Fibroblast of mammary gland (primary cell): ENCODE results near the gene ADCY7.

ENCODE experiments used
- DNase-seq: peaks from one replicate; pipeline ENCODE4 v3.0.0-alpha.2; 2010; ENCODE audit warnings: low read depth
- H3K4me3 ChIP-seq: 2 replicates; pipeline ENCODE4 v1.5.1; 2011; ENCODE audit warnings: low read depth, mild to moderate bottlenecking, low read length, moderate library complexity; ENCODE audit not compliant: control insufficient read depth
- TF ChIP-seq, protein P1 (sequence below): conservative IDR thresholded peaks from 2 replicates; pipeline ENCODE4 v1.5.1; 2011; ENCODE audit warnings: low read depth, low read length, inconsistent platforms; ENCODE audit not compliant: control insufficient read depth, insufficient read depth

The ADCY7 gene

DNA sequence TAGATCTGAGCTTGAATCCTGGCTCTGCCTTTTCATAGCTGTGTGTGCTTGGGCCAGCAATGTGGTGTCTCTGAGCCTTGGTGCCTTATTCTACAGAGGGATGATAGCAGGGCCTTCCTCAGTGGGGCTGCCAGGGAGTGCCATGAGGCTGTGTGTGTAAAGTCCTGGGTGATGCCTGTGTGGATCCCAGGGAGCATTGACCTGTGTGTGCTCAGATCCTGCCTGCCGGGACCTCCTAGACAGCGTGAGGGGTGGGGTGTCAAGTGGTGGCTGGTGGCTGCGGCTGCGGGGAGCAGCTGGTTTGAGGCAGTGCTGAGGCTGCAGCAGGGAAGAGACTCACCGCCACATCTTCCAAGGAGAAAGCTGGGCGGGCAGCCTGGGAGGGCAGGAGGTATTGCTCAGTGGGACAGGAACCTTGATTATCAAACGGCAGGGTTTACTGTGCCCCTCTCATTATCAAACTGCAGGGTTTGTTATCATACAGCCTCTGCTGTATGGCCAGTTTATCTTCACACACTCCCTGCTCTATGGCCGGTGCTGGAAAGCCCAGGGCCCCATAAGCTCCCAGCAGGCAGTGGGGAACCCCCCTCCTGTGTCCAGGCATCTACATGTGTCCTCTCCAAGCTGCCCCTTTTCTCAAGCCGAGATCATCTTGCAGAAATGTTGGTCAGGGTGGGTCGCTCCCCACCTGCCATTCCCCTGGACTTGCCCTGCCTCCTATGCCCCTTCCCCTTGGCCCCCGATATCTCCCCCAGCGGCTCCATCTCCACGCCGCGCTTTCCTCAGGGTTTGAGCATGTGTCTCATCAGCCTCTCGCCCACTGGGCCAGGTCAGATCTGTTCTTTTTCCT is 3.1 kb upstream of the ADCY7 start:
- no peak overlapping the region for H3K4me3 ChIP-seq
- DNase-seq = no peak
- TF ChIP-seq, protein P1, sequence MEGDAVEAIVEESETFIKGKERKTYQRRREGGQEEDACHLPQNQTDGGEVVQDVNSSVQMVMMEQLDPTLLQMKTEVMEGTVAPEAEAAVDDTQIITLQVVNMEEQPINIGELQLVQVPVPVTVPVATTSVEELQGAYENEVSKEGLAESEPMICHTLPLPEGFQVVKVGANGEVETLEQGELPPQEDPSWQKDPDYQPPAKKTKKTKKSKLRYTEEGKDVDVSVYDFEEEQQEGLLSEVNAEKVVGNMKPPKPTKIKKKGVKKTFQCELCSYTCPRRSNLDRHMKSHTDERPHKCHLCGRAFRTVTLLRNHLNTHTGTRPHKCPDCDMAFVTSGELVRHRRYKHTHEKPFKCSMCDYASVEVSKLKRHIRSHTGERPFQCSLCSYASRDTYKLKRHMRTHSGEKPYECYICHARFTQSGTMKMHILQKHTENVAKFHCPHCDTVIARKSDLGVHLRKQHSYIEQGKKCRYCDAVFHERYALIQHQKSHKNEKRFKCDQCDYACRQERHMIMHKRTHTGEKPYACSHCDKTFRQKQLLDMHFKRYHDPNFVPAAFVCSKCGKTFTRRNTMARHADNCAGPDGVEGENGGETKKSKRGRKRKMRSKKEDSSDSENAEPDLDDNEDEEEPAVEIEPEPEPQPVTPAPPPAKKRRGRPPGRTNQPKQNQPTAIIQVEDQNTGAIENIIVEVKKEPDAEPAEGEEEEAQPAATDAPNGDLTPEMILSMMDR = no peak

DNA sequence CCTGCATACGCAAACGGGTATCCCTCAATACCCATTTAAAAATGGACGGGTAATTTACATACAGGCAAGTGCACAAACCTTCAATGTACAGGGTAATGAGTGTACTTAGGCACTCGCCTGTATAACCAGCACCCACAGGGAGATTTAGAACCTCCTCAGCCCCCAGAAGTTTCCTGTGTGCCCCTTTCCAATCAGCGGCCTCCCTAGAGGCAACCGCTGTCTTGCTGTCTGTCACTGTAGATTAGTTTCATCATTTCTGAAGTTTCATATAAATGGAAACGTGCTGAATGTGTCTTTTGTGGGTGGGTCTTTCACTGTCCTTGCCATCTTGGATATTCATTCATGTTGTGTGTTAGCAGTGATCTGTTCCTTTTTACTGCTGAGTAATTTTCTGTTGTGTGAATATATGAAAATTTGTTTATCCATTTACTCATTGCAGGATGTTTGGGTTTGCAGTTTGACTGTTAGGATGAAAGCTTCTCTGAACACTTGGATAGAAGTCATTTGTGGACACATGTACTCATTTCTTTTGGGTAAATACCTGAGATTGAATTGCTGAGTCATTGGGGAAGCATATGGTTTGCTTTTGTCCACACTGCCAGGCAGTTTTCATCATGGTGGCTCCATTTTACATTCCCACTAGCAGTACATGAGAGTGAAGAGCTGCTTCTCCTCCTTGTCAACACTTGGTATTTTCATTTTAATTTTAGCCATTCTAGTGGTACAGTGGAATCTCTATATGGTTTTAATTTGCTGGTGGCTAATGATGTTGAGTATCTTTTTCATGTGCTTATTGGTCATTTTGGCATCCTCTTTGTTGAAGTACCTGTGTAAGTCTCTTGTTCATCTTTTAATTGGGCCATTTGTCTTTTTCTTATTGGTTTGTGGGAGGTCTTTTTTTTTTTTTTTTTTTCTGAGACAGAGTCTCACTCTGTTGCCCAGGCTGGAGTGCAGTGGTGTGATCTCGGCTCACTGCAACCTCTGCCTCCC is 2.1 kb upstream of the ADCY7 start:
- peak; percentile 73 for DNase-seq
- TF ChIP-seq, protein P1 = no peak
- no peak overlapping the region for H3K4me3 ChIP-seq

DNA sequence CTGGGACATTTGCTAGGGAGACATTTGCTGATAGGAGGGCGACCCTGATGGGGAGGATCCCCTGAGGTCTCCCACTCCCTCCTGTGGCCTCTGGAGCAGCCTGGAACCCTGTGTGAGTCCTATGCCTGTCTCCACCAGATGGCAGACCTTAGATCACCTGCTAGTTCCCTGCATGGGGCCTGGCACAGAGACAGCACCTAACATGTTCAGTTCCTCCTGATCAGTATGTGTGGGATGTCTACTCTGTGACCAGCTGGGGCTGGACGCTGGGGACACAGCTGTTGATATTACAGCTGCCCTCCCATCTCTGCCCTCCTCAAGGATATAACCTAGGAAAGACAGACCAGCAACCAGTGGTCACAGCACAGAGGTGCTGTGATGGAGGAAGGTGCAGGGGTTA is 1.1 kb upstream of the ADCY7 start:
- DNase-seq = no peak

DNA sequence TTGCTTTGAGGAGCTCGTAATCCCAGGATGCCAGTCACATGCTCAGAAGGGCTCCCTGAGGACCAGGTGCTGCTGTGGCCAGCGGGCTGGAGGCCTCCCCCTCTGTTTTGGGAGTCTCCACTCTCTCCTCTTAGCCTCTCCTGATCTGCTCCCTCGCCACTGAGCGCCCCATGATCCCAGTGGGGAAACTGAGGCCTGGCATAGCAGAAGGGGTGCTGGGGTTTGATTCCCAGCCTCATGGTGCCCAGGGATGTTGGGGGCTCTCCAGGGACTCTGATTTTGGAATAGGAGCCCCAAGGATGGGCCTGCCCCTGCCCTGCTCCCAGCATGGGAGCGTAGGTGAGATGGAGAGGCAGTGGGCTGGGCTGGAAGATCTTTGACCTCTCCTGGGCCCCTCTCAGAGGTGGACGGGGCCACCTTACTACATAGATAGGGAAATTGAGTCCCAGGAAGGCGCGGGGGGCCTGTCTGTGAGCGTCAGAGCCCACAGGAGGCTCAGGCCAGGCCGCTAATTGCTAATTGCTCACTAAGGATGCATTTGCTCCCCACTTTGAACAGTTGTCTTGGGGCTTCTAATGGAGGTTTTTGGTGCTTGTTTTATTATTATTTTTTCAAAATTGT is 525 bp upstream of the ADCY7 start:
- H3K4me3 ChIP-seq = peak overlapping the region; percentile 60
- TF ChIP-seq, protein P1 = no peak
- DNase-seq = no peak

More for the DNA sequence above, 1.1 kb upstream of the ADCY7 start:
- no peak overlapping the region for H3K4me3 ChIP-seq
- TF ChIP-seq, protein P1 = no peak

DNA sequence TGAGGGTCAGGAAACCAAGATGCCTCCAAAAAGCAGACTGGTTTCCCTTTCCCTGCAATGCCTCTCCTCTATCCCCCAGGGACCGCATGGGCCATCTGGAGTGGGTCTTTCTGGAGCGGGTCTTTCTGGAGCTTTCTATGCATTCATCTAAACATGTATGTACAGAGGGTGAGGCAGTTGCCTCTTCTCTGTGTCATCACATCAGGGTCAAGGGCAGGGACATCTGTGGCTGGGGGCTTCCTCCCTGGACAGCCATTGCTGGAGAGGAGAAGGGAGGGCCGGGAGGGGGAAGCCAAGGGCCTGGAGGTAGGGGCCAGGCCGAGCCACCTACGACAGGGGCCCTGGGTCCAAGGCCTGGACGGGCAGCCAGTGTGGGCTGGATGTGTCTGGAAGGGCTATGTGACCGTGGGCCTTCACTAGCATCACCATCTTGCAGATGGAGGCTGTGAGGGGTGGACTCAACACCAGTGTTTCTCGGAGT is 840 bp downstream of the ADCY7 start:
- no peak for DNase-seq
- TF ChIP-seq, protein P1 = no peak
- peak overlapping the region; percentile 60 for H3K4me3 ChIP-seq

DNA sequence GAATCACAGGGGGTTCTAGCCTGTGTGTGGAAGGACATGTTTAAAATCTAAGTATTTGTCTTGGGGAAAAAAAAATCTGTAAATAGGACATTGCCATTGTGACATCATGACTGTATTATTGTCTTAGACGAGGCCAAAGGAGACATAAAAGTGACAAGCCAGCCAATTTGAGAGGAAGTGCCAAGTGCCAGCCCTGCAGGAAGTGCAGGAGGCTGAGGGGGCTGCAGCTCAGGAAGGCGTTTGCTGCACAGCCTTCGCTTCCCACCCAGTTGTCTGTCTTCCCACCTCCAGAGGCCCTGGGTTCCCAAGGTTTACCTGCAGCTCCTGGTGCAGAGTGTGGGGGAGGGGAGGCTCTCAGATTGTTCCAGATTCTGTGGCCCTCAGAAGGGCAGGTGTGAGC is 1.3 kb downstream of the ADCY7 start:
- no peak overlapping the region for H3K4me3 ChIP-seq
- no peak for DNase-seq

More for the DNA sequence above, 1.3 kb downstream of the ADCY7 start:
- TF ChIP-seq, protein P1 = no peak
